HEK293T (cell line): ENCODE data around the gene TRIM26.

ENCODE experiments used
- FOXA1 ChIP-seq: fragments of 450-650 bp; IDR thresholded peaks from 2 replicates; pipeline ENCODE4 v1.6.1; 2016; ENCODE audit warnings: mild to moderate bottlenecking
- FOXM1 ChIP-seq: fragments of 450-650 bp; IDR thresholded peaks from 2 replicates; pipeline ENCODE4 v1.6.1; 2017; ENCODE audit warnings: mild to moderate bottlenecking, borderline replicate concordance
- PKNOX1 ChIP-seq: fragments of 450-650 bp; IDR thresholded peaks from 2 replicates; pipeline ENCODE4 v1.6.1; 2016
- SP1 ChIP-seq: fragments of 450-650 bp; IDR thresholded peaks from 2 replicates; pipeline ENCODE4 v1.6.1; 2017

GRCh38 chr6:30135147-30135546, 78.1 kb downstream of the TRIM26 start:
- no peak for TF ChIP-seq SP1
- TF ChIP-seq FOXA1, result no peak
- TF ChIP-seq PKNOX1, result no peak
- no peak for TF ChIP-seq FOXM1
